K562 (cell line): Measurements from ENCODE around the gene KNG1. TPM values are rescaled to one million over a fixed set of nuclear protein-coding genes. Genes with fewer than 3 reads are reported as not detected.

ENCODE experiments used
- BRD9 ChIP-seq: fragments of 450-650 bp; IDR thresholded peaks from 2 replicates; pipeline ENCODE4 v1.6.1; 2018; ENCODE audit warnings: low read depth; ENCODE audit not compliant: partially characterized antibody
- BRF1 ChIP-seq: IDR thresholded peaks from 3 replicates; pipeline ENCODE4 v1.6.1; 2011; ENCODE audit warnings: borderline replicate concordance, mild to moderate bottlenecking; ENCODE audit not compliant: insufficient read length; ENCODE audit errors: extremely low read depth
- CREB3L1 ChIP-seq: fragments of 450-650 bp; IDR thresholded peaks from 2 replicates; pipeline ENCODE4 v1.6.1; 2014; ENCODE audit warnings: low read depth, mild to moderate bottlenecking, moderate library complexity, borderline replicate concordance
- DLX4 ChIP-seq: fragments of 250-450 bp; sonication (Bioruptor Pico); IDR thresholded peaks from 2 replicates; pipeline ENCODE4 v1.6.1; 2021; ENCODE audit warnings: mild to moderate bottlenecking
- EP300 ChIP-seq: IDR thresholded peaks from 2 replicates; pipeline ENCODE4 v1.6.1; 2012; ENCODE audit warnings: low read length, improper control_type of control experiment
- ETS1 ChIP-seq: conservative IDR thresholded peaks from 2 replicates; pipeline ENCODE4 v1.6.1; 2011; ENCODE audit warnings: low read depth, mild to moderate bottlenecking, low read length; ENCODE audit not compliant: control insufficient read depth
- FOSL1 ChIP-seq: fragments of 200-800 bp; sonication (Bioruptor generic); conservative IDR thresholded peaks from 2 replicates; pipeline ENCODE4 v1.6.1; 2016; ENCODE audit warnings: missing genetic modification characterization, missing compliant biosample characterization
- GTF3C2 ChIP-seq: IDR thresholded peaks from 3 replicates; pipeline ENCODE4 v1.6.1; 2011; ENCODE audit warnings: borderline replicate concordance, mild to moderate bottlenecking, moderate library complexity; ENCODE audit not compliant: insufficient read length; ENCODE audit errors: extremely low read depth
- JUN ChIP-seq, 2 experiments: sonication (generic) in 1 of 2; formaldehyde crosslinking in 1 of 2; IDR thresholded peaks; 2 replicates each; pipeline versions ENCODE4 v1.6.1 to v1.8.0; 2012 to 2022; ENCODE audit warnings: borderline replicate concordance in 2 of 2, mild to moderate bottlenecking in 2 of 2, improper control_type of control experiment in 1 of 2, low read depth in 1 of 2, low read length in 1 of 2, missing genetic modification reagents in 1 of 2
- MYNN ChIP-seq, 2 experiments: sonication (generic); formaldehyde crosslinking in 1 of 2; IDR thresholded peaks; 2 replicates each; pipeline versions ENCODE4 v1.5.0 to v1.6.1; 2016 to 2020; ENCODE audit warnings: antibody characterized with exemption in 1 of 2, missing genetic modification reagents in 1 of 2
- NUFIP1 ChIP-seq: fragments of 450-650 bp; IDR thresholded peaks from 2 replicates; pipeline ENCODE4 v1.6.1; 2018; ENCODE audit not compliant: partially characterized antibody
- RB1 ChIP-seq: fragments of 450-650 bp; IDR thresholded peaks from 2 replicates; pipeline ENCODE4 v1.6.1; 2017; ENCODE audit warnings: low read depth, mild to moderate bottlenecking
- SMARCB1 ChIP-seq: IDR thresholded peaks from 2 replicates; pipeline ENCODE4 v1.6.1; 2011; ENCODE audit warnings: improper control_type of control experiment, low read depth; ENCODE audit not compliant: insufficient read length
- SPI1 ChIP-seq: IDR thresholded peaks from 2 replicates; pipeline ENCODE4 v1.6.1; 2011; ENCODE audit warnings: low read depth, low read length, control low read depth, borderline replicate concordance
- SRSF3 ChIP-seq: fragments of 200-400 bp; formaldehyde crosslinking; IDR thresholded peaks from 2 replicates; pipeline ENCODE4 v1.6.1; 2016; ENCODE audit warnings: mild to moderate bottlenecking, low read length, moderate library complexity; ENCODE audit not compliant: insufficient read depth
- SUPT5H ChIP-seq: fragments of 450-650 bp; IDR thresholded peaks from 2 replicates; pipeline ENCODE4 v1.6.1; 2016
- YY1 ChIP-seq, 3 experiments: IDR thresholded peaks; 2 replicates each; pipeline ENCODE4 v1.6.1; 2011; ENCODE audit warnings: low read length in 2 of 3, mild to moderate bottlenecking in 2 of 3, moderate library complexity in 2 of 3, borderline replicate concordance in 1 of 3, control low read depth in 1 of 3, low read depth in 1 of 3; ENCODE audit not compliant: insufficient read depth in 3 of 3, insufficient replicate concordance in 2 of 3, control insufficient read depth in 1 of 3, insufficient read length in 1 of 3; ENCODE audit errors: extremely low read depth in 1 of 3
- ZC3H8 ChIP-seq: fragments of 450-650 bp; IDR thresholded peaks from 2 replicates; pipeline ENCODE4 v1.6.1; 2017
- ZEB2 ChIP-seq: fragments of 450-650 bp; IDR thresholded peaks from 2 replicates; pipeline ENCODE4 v1.6.1; 2016
- ZNF324 ChIP-seq: fragments of 250-450 bp; sonication (Bioruptor Pico); IDR thresholded peaks from 2 replicates; pipeline ENCODE4 v1.4.0; 2020; ENCODE audit warnings: mild to moderate bottlenecking
- ZNF347 ChIP-seq: fragments of 450-650 bp; formaldehyde crosslinking; IDR thresholded peaks from 2 replicates; pipeline ENCODE4 v1.4.0; 2020; ENCODE audit warnings: low read depth, mild to moderate bottlenecking, moderate library complexity
- polyA plus RNA-seq, 8 experiments: library from polyadenylated mRNA; depleted of rRNA in 4 of 8; stranded (reverse) in 5 of 8; unstranded in 3 of 8; fragments of >200 nt; fragmentation: Nextera tagmentation in 2 of 8; fragmentation: Illumina TruSeq in 1 of 8; extraction: Ambion mirVana in 2 of 8; extraction: Trizol in 1 of 8; gene quantifications; 2 replicates each; pipeline versions ENCODE4 v1.2.1 to v1.2.3, GENCODE V29; 2011 to 2014; ENCODE audit warnings: inconsistent platforms in 1 of 8, missing spikeins in 1 of 8
- total RNA-seq, 7 experiments: library from RNA; depleted of rRNA in 6 of 7; stranded (reverse); fragments of >200 nt in 6 of 7; fragmentation: Illumina TruSeq in 2 of 7; extraction: Trizol in 2 of 7; gene quantifications; 2 replicates each; pipeline versions ENCODE4 v1.2.1 to v1.2.3, GENCODE V29; 2011 to 2021; ENCODE audit warnings: low replicate concordance in 1 of 7

KNG1 gene
- total and polyA plus RNA-seq, 9 of the 15 experiments (the other 6 are each of a cell fraction or from before 2014, with no cell fraction given): 0.09 TPM; not detected in 8

GRCh38 chr3:186783731-186784515 is 66.8 kb downstream of the KNG1 start (continued):
- TF ChIP-seq GTF3C2 (no peak), NUFIP1 (no peak), FOSL1 (tag) (no peak), YY1 (IDR thresholded peaks at IDR 0.05; ENCODE audit: borderline replicate concordance in 1 of 3, control insufficient read depth in 1 of 3, extremely low read depth in 1 of 3, insufficient read depth in 3 of 3, insufficient read length in 1 of 3, insufficient replicate concordance in 2 of 3, low read depth in 1 of 3, low read length in 2 of 3) (peak; percentile 52 to 89 (median 61)), SMARCB1 (no peak), ETS1 (no peak; the same call in 1 of the 2 replicates), CREB3L1 (peak; percentile 41), BRD9 (no peak), ZEB2 (no peak), JUN (IDR thresholded peaks at IDR 0.05; ENCODE audit: borderline replicate concordance, low read depth, low read length) (no peak), JUN (CRISPR knock-in tag; IDR thresholded peaks at IDR 0.05; ENCODE audit: borderline replicate concordance) (0 out of 2 replicates have a peak, but pooled peaks have one; percentile 54), SUPT5H (peak; percentile 50), ZNF347 (no peak), ZNF324 (CRISPR knock-in tag) (no peak), EP300 (no peak), SRSF3 (no peak), MYNN (IDR thresholded peaks at IDR 0.05) (no peak), MYNN (CRISPR knock-in tag; IDR thresholded peaks at IDR 0.05) (no peak), ZC3H8 (no peak), SPI1 (no peak), BRF1 (no peak), DLX4 (no peak), RB1 (no peak)
